HCT116 (cell line): ENCODE measurements around the gene MYH10. TPM values are rescaled to one million over a fixed set of nuclear protein-coding genes. Genes with fewer than 3 reads are reported as not detected.

Source experiments
- ATAC-seq: fragments of 200-7000 bp; cut with Tn5 transposase; 2 replicates; pipeline ENCODE4 v1.9.1; 2020; ENCODE audit warnings: mild to moderate bottlenecking, moderate library complexity
- BruUV-seq: library from RNA; stranded (reverse); fragments of 400-500 nt; replicated peaks from 2 replicates; lab custom pipeline; 2021; lab: Mats Ljungman, UMichigan
- CTCF ChIA-PET: fragments of 300-600 bp; sonication (Branson Sonifier 250); formaldehyde crosslinking; loops from one replicate; lab custom pipeline; 2021; ENCODE audit warnings: antibody characterized with exemption; lab: Charles Lee
- POLR2A ChIA-PET: fragments of 300-600, 350-600 bp; sonication (Branson Sonifier 250); formaldehyde crosslinking; loops from one replicate; lab custom pipeline; 2021; ENCODE audit warnings: antibody characterized with exemption; lab: Charles Lee
- RAD21 ChIA-PET, 2 experiments: fragments of 300-600 bp; sonication (Branson Sonifier 250); formaldehyde crosslinking; loops; one replicate each; lab custom pipeline; 2023; ENCODE audit warnings: low total read pairs in 2 of 2; ENCODE audit not compliant: uncharacterized antibody in 2 of 2, unreplicated experiment in 2 of 2, low non-redundant PET in 1 of 2; lab: Charles Lee
- DNase-seq: peaks from one replicate; pipeline ENCODE4 v3.0.0-alpha.2; 2010; ENCODE audit warnings: low read depth, low spot score
- H2AFZ ChIP-seq: fragments of 200-600 bp; shearing (Covaris generic), sonication (generic); 2 replicates; pipeline ENCODE4 v1.6.1; 2017; ENCODE audit warnings: low read depth, mixed run types, mixed read lengths, antibody characterized with exemption, low read length; ENCODE audit not compliant: poor library complexity, severe bottlenecking
- H3K27ac ChIP-seq: 2 replicates; pipeline ENCODE4 v1.5.1; 2012; ENCODE audit warnings: low read depth, low read length
- H3K27me3 ChIP-seq: fragments of 200-600 bp; sonication (generic); 2 replicates; pipeline ENCODE4 v1.6.1; 2016; ENCODE audit warnings: mixed run types, low read length, mixed read lengths; ENCODE audit not compliant: insufficient read depth
- H3K36me3 ChIP-seq, 2 experiments: fragments of 200-500 bp in 1 of 2; fragments of 200-600 bp in 1 of 2; sonication (Bioruptor generic) in 1 of 2; sonication (generic) in 1 of 2; 2 replicates each; pipeline versions ENCODE4 v1.5.1 to v1.6.1; 2014 to 2016; ENCODE audit warnings: low read length in 2 of 2, inconsistent platforms in 1 of 2, mixed read lengths in 1 of 2, mixed run types in 1 of 2; ENCODE audit not compliant: insufficient read depth in 2 of 2, control insufficient read depth in 1 of 2
- H3K4me1 ChIP-seq, 2 experiments: fragments of 200-600 bp in 1 of 2; sonication (generic) in 1 of 2; 2 replicates each; pipeline versions ENCODE4 v1.5.1 to v1.6.1; 2012 to 2017; ENCODE audit warnings: low read length in 2 of 2, inconsistent platforms in 1 of 2, mild to moderate bottlenecking in 1 of 2, mixed read lengths in 1 of 2, mixed run types in 1 of 2, moderate library complexity in 1 of 2; ENCODE audit not compliant: insufficient read depth in 2 of 2, control insufficient read depth in 1 of 2
- H3K4me2 ChIP-seq: fragments of 200-600 bp; sonication (generic); 2 replicates; pipeline ENCODE4 v1.6.1; 2017; ENCODE audit warnings: mixed run types, low read length, mixed read lengths
- H3K4me3 ChIP-seq, 2 experiments: fragments of 200-600 bp in 1 of 2; sonication (generic) in 1 of 2; replicated peaks in 1 of 2; 2 replicates each; pipeline ENCODE4 v1.5.1; 2011 to 2016; ENCODE audit warnings: low read length in 2 of 2, control low read depth in 1 of 2, low read depth in 1 of 2, mild to moderate bottlenecking in 1 of 2, mixed read lengths in 1 of 2, mixed run types in 1 of 2
- H3K79me2 ChIP-seq: fragments of 200-600 bp; sonication (generic); 2 replicates; pipeline ENCODE4 v1.6.1; 2017; ENCODE audit warnings: mild to moderate bottlenecking, mixed run types, low read length, moderate library complexity, mixed read lengths; ENCODE audit not compliant: insufficient read depth
- H3K9ac ChIP-seq: fragments of 200-600 bp; sonication (generic); 2 replicates; pipeline ENCODE4 v1.6.1; 2016; ENCODE audit warnings: low read length, mixed read lengths
- H3K9me2 ChIP-seq: fragments of 200-600 bp; sonication (generic), shearing (Covaris generic); 2 replicates; pipeline ENCODE4 v1.6.1; 2017; ENCODE audit warnings: mixed run types, mild to moderate bottlenecking, moderate library complexity; ENCODE audit not compliant: insufficient read depth
- H3K9me3 ChIP-seq, 2 experiments: fragments of 200-500 bp in 1 of 2; fragments of 200-600 bp in 1 of 2; sonication (Bioruptor generic) in 1 of 2; sonication (generic) in 1 of 2; 2 replicates each; pipeline ENCODE4 v1.6.1; 2014 to 2017; ENCODE audit warnings: low read length in 2 of 2, mixed read lengths in 2 of 2, inconsistent platforms in 1 of 2, low read depth in 1 of 2, mild to moderate bottlenecking in 1 of 2, mixed run types in 1 of 2, moderate library complexity in 1 of 2; ENCODE audit not compliant: control insufficient read depth in 1 of 2, insufficient read depth in 1 of 2
- H4K20me1 ChIP-seq: fragments of 200-600 bp; sonication (generic), shearing (Covaris generic); 2 replicates; pipeline ENCODE4 v1.6.1; 2017; ENCODE audit warnings: mixed run types, mild to moderate bottlenecking, moderate library complexity; ENCODE audit not compliant: insufficient read depth
- CBX3 ChIP-seq: IDR thresholded peaks from 2 replicates; pipeline ENCODE4 v1.6.1; 2012; ENCODE audit warnings: low read depth
- CEBPB ChIP-seq: IDR thresholded peaks from 2 replicates; pipeline ENCODE4 v1.6.1; 2012; ENCODE audit warnings: low read depth
- CTCF ChIP-seq, 3 experiments: fragments of 200-600 bp in 1 of 3; sonication (generic) in 1 of 3; IDR thresholded peaks in 2 of 3; conservative IDR thresholded peaks in 1 of 3; 2 replicates each; pipeline ENCODE4 v1.5.1; 2012 to 2017; ENCODE audit warnings: low read depth in 2 of 3, low read length in 2 of 3, antibody characterized with exemption in 1 of 3, borderline replicate concordance in 1 of 3, control low read depth in 1 of 3, mild to moderate bottlenecking in 1 of 3, mixed read lengths in 1 of 3, mixed run types in 1 of 3, moderate library complexity in 1 of 3; ENCODE audit not compliant: insufficient read depth in 1 of 3
- EGR1 ChIP-seq: IDR thresholded peaks from 2 replicates; pipeline ENCODE4 v1.6.1; 2012; ENCODE audit warnings: low read depth
- ELF1 ChIP-seq: IDR thresholded peaks from 2 replicates; pipeline ENCODE4 v1.6.1; 2012; ENCODE audit warnings: low read depth, borderline replicate concordance
- EZH2 ChIP-seq: fragments of 200-600 bp; sonication (generic); IDR thresholded peaks from 2 replicates; pipeline ENCODE4 v1.6.1; 2017; ENCODE audit warnings: antibody characterized with exemption, mixed run types
- EZH2phosphoT487 ChIP-seq: fragments of 200-600 bp; IDR thresholded peaks from 2 replicates; pipeline ENCODE4 v1.6.1; 2018; ENCODE audit warnings: antibody characterized with exemption, borderline replicate concordance
- FOSL1 ChIP-seq: IDR thresholded peaks from 2 replicates; pipeline ENCODE4 v1.6.1; 2012; ENCODE audit warnings: low read depth
- JUND ChIP-seq: IDR thresholded peaks from 2 replicates; pipeline ENCODE4 v1.6.1; 2012
- POLR2A ChIP-seq: IDR thresholded peaks from 2 replicates; pipeline ENCODE4 v1.7.0; 2011; ENCODE audit warnings: borderline replicate concordance; ENCODE audit not compliant: insufficient read depth, insufficient read length; ENCODE audit errors: extremely low read depth
- RAD21 ChIP-seq: IDR thresholded peaks from 2 replicates; pipeline ENCODE4 v1.6.1; 2012; ENCODE audit warnings: low read depth, mild to moderate bottlenecking
- SP1 ChIP-seq: IDR thresholded peaks from 2 replicates; pipeline ENCODE4 v1.6.1; 2012; ENCODE audit warnings: low read depth
- SRF ChIP-seq: IDR thresholded peaks from 2 replicates; pipeline ENCODE4 v1.6.1; 2012; ENCODE audit warnings: low read depth
- ZFX ChIP-seq: fragments of 450-650 bp; IDR thresholded peaks from 2 replicates; pipeline ENCODE4 v1.6.1; 2017
- ZNF274 ChIP-seq: fragments of 200-500 bp; sonication (Bioruptor generic); IDR thresholded peaks from 2 replicates; pipeline ENCODE4 v1.6.1; 2014; ENCODE audit warnings: mild to moderate bottlenecking, low read depth, low read length, inconsistent platforms
- intact Hi-C: fragments of 100-400 bp; cut with micrococcal nuclease; formaldehyde crosslinking; loops from 2 replicates; pipeline ENCODE4 v1.10.0; 2022
- total RNA-seq: library from RNA; stranded (reverse); gene quantifications from one replicate; pipeline ENCODE4 v1.2.1, GENCODE V29; 2021; ENCODE audit not compliant: unreplicated experiment
- TF ChIP-seq, protein P1 (sequence below): IDR thresholded peaks from 2 replicates; pipeline ENCODE4 v1.6.1; 2011; ENCODE audit warnings: mild to moderate bottlenecking, low read length, moderate library complexity; ENCODE audit not compliant: insufficient replicate concordance; ENCODE audit errors: extremely low read depth
- TF ChIP-seq, protein P2 (sequence below): IDR thresholded peaks from 2 replicates; pipeline ENCODE4 v1.6.1; 2012
- TF ChIP-seq, protein P3 (sequence below): IDR thresholded peaks from 2 replicates; pipeline ENCODE4 v1.6.1; 2012
- TF ChIP-seq, protein P4 (sequence below): IDR thresholded peaks from 2 replicates; pipeline ENCODE4 v1.6.1; 2012; ENCODE audit warnings: low read depth

MYH10 gene
- total RNA-seq, 1 experiment from 2014 or later, result 39.2 TPM

DNA sequence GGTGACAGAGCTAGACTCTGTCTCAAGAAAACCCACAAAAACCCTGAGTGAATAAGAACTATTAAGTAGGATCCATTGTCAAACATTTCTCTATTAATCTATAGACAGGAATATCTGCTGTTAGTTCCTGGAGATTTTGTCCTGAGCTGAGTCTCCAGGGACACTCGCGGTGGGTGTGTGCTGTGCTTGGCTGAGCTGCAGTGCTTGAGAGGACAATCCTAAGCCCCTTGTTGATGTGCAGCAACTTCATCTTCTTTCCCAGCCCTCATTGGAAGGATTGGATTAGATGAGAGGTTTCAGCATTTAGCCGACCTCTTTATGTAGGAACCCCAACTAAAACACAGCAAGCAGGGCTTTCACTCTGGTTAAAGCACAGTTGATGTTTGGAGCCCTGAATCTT, 161.5 kb downstream of the MYH10 start:
- intact Hi-C loops, result no loop called here
- no peak overlapping the region for H3K27ac ChIP-seq
- POLR2A ChIA-PET, result no interaction called here

More for the DNA sequence above, 161.5 kb downstream of the MYH10 start:
- Histone ChIP-seq H3K9me3 (no peaks in the 10 kb centered on the region), H3K27me3 (no peaks in the 10 kb centered on the region), H3K4me1 (no peaks in the 10 kb centered on the region), H3K36me3 (peaks cover 11 to 22% of the 10 kb centered on the region in 2 experiments; a peak in 3 of 4 replicates), H3K4me3 (no peak overlapping the region), H3K9ac (no peak overlapping the region)
- RAD21 ChIA-PET, result no interaction called here
- DNase-seq (no peak), ATAC-seq (no peak)
- TF ChIP-seq, protein P1, sequence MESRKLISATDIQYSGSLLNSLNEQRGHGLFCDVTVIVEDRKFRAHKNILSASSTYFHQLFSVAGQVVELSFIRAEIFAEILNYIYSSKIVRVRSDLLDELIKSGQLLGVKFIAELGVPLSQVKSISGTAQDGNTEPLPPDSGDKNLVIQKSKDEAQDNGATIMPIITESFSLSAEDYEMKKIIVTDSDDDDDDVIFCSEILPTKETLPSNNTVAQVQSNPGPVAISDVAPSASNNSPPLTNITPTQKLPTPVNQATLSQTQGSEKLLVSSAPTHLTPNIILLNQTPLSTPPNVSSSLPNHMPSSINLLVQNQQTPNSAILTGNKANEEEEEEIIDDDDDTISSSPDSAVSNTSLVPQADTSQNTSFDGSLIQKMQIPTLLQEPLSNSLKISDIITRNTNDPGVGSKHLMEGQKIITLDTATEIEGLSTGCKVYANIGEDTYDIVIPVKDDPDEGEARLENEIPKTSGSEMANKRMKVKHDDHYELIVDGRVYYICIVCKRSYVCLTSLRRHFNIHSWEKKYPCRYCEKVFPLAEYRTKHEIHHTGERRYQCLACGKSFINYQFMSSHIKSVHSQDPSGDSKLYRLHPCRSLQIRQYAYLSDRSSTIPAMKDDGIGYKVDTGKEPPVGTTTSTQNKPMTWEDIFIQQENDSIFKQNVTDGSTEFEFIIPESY, result no peak
- TF ChIP-seq JUND, result no peak
- TF ChIP-seq EZH2, result no peak
- TF ChIP-seq POLR2A, result no peak
- no peak for TF ChIP-seq ZFX
- no peak for TF ChIP-seq FOSL1
- no peak for TF ChIP-seq CTCF (IDR thresholded peaks at IDR 0.05 in 2 of 3, conservative IDR thresholded peaks at IDR 0.05 in 1 of 3; ENCODE audit: borderline replicate concordance in 1 of 3, insufficient read depth in 1 of 3, low read depth in 2 of 3, low read length in 2 of 3)
- TF ChIP-seq EZH2phosphoT487, result no peak
- TF ChIP-seq, protein P2, sequence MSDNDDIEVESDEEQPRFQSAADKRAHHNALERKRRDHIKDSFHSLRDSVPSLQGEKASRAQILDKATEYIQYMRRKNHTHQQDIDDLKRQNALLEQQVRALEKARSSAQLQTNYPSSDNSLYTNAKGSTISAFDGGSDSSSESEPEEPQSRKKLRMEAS, result no peak
- no peak for TF ChIP-seq SP1
- no peak for TF ChIP-seq CEBPB
- no peak for TF ChIP-seq CBX3
- TF ChIP-seq ZNF274, result no peak
- no peak for TF ChIP-seq SRF
- TF ChIP-seq EGR1, result no peak
- no peak for TF ChIP-seq RAD21
- no peak for TF ChIP-seq ELF1
- TF ChIP-seq, protein P3, sequence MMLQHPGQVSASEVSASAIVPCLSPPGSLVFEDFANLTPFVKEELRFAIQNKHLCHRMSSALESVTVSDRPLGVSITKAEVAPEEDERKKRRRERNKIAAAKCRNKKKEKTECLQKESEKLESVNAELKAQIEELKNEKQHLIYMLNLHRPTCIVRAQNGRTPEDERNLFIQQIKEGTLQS, result no peak
- TF ChIP-seq, protein P4, sequence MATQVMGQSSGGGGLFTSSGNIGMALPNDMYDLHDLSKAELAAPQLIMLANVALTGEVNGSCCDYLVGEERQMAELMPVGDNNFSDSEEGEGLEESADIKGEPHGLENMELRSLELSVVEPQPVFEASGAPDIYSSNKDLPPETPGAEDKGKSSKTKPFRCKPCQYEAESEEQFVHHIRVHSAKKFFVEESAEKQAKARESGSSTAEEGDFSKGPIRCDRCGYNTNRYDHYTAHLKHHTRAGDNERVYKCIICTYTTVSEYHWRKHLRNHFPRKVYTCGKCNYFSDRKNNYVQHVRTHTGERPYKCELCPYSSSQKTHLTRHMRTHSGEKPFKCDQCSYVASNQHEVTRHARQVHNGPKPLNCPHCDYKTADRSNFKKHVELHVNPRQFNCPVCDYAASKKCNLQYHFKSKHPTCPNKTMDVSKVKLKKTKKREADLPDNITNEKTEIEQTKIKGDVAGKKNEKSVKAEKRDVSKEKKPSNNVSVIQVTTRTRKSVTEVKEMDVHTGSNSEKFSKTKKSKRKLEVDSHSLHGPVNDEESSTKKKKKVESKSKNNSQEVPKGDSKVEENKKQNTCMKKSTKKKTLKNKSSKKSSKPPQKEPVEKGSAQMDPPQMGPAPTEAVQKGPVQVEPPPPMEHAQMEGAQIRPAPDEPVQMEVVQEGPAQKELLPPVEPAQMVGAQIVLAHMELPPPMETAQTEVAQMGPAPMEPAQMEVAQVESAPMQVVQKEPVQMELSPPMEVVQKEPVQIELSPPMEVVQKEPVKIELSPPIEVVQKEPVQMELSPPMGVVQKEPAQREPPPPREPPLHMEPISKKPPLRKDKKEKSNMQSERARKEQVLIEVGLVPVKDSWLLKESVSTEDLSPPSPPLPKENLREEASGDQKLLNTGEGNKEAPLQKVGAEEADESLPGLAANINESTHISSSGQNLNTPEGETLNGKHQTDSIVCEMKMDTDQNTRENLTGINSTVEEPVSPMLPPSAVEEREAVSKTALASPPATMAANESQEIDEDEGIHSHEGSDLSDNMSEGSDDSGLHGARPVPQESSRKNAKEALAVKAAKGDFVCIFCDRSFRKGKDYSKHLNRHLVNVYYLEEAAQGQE, result no peak
- TF ChIP-seq, all 23 proteins: peak for 0
- CTCF ChIA-PET, result no interaction called here
- BruUV-seq, result no TSS peak
- Histone ChIP-seq H3K9me2 (no peaks in the 10 kb centered on the region), H3K4me2 (no peak overlapping the region), H2AFZ (no peak overlapping the region), H3K79me2 (peaks cover 29% of the 10 kb centered on the region; the same call in 1 of the 2 replicates), H4K20me1 (peaks cover 2% of the 10 kb centered on the region; the same call in 1 of the 2 replicates)
